Brain microvascular endothelial cell (primary cell): ENCODE data around the gene TSPAN7.

Experiments
- DNase-seq: peaks from one replicate; pipeline ENCODE4 v3.0.0-alpha.2; 2020
- H3K27ac ChIP-seq: fragments of 250-450 bp; sonication (Bioruptor Pico); 2 replicates; pipeline ENCODE4 v1.5.1; 2020; ENCODE audit warnings: mild to moderate bottlenecking, moderate library complexity
- H3K27me3 ChIP-seq: fragments of 250-450 bp; sonication (Bioruptor Pico); replicated peaks from 2 replicates; pipeline ENCODE4 v1.5.1; 2020; ENCODE audit warnings: mild to moderate bottlenecking
- H3K36me3 ChIP-seq: fragments of 250-450 bp; sonication (Bioruptor Pico); replicated peaks from 2 replicates; pipeline ENCODE4 v1.5.1; 2020; ENCODE audit warnings: mild to moderate bottlenecking
- H3K4me3 ChIP-seq: 2 replicates; pipeline ENCODE4 v1.5.1; 2011; ENCODE audit warnings: low read depth, mild to moderate bottlenecking, control low read depth, low read length, moderate library complexity
- CTCF ChIP-seq: IDR thresholded peaks from 2 replicates; pipeline ENCODE4 v1.5.1; 2011; ENCODE audit warnings: low read depth, mild to moderate bottlenecking, moderate library complexity, low read length, control low read depth, inconsistent platforms; ENCODE audit errors: missing control alignments
- in situ Hi-C: cut with HindIII; loops from 2 replicates; pipeline ENCODE4 v1.10.0; 2017; ENCODE audit warnings: low sequenced_read_pairs, low pct_ligation_motif_present

The TSPAN7 gene

GRCh38 chrX:38519651-38520050 is 41.7 kb upstream of the TSPAN7 start:
- no peak for TF ChIP-seq CTCF
- Histone ChIP-seq H3K4me3 (no peak overlapping the region), H3K27me3 (no peaks in the 10 kb centered on the region), H3K27ac (no peak overlapping the region), H3K36me3 (no peaks in the 10 kb centered on the region)
- in situ Hi-C loops: no loop called here
- DNase-seq: no peak

DNA sequence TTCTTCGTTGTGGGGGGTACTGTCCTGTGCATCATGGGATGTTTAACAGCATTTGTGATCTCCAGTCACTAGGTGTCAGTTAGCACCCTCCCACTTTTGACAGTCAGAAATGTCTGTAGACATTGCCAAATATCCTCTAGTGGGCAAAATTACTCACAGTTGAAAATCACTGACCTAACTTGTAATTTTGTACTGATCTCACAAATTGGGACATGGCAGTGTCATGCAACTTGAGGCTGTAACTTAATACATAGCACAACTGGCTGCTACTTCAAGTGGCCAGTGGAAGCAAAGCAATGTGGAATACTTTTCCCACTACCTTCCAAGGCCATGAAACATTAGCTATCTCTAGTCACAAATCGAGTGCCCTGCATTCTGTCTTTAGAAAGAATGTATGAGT is 23.2 kb upstream of the TSPAN7 start:
- Histone ChIP-seq H3K27ac (no peak overlapping the region), H3K4me3 (no peak overlapping the region), H3K27me3 (no peaks in the 10 kb centered on the region), H3K36me3 (no peaks in the 10 kb centered on the region)
- in situ Hi-C loops: no loop called here
- no peak for TF ChIP-seq CTCF
- DNase-seq: no peak

DNA sequence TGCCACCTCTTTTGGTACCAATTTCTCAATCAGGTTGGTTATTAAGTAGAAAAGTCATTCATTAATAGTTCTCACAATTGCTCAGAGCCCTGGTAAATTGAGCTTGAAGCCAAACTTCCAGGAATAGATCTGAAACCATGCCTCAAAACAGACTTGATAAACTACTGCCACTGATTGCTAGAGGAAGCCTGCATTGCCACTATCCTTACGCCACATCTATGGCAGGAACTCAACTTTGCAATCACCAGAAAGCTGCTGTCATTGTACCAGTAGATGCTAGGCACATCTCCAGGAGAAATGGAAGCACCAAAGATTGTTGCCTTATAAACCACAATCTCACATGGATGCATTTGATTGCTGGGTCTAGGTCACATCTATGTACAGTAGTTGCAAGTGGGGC is 21.6 kb upstream of the TSPAN7 start:
- Histone ChIP-seq H3K27ac (no peak overlapping the region), H3K4me3 (no peak overlapping the region), H3K36me3 (no peaks in the 10 kb centered on the region), H3K27me3 (no peaks in the 10 kb centered on the region)
- no peak for TF ChIP-seq CTCF
- DNase-seq: no peak
- in situ Hi-C loops: no loop called here

GRCh38 chrX:38548508-38548907 is 12.8 kb upstream of the TSPAN7 start:
- no peak for TF ChIP-seq CTCF

GRCh38 chrX:38552721-38553120 is 8.6 kb upstream of the TSPAN7 start:
- Histone ChIP-seq H3K27ac (no peak overlapping the region), H3K36me3 (no peaks in the 10 kb centered on the region), H3K4me3 (no peak overlapping the region), H3K27me3 (no peaks in the 10 kb centered on the region)
- in situ Hi-C loops: no loop called here
- TF ChIP-seq CTCF: no peak
- no peak for DNase-seq

More at GRCh38 chrX:38548508-38548907, 12.8 kb upstream of the TSPAN7 start:
- no peak overlapping the region for H3K27ac ChIP-seq
- no peaks in the 10 kb centered on the region for H3K27me3 ChIP-seq
- DNase-seq: no peak
- in situ Hi-C loops: no loop called here
- H3K4me3 ChIP-seq: no peak overlapping the region
- H3K36me3 ChIP-seq: no peaks in the 10 kb centered on the region

- Histone ChIP-seq H3K27me3 (no peaks in the 10 kb centered on the region), H3K27ac (no peak overlapping the region), H3K4me3 (no peak overlapping the region), H3K36me3 (no peaks in the 10 kb centered on the region)
- in situ Hi-C loops: no loop called here
- no peak for DNase-seq
- no peak for TF ChIP-seq CTCF
Observed at GRCh38 chrX:38558686-38559085, 2.7 kb upstream of the TSPAN7 start.
